ENCODE measurements around the gene UQCC2. TPM values are rescaled to one million over a fixed set of nuclear protein-coding genes. Genes with fewer than 3 reads are reported as not detected.

Gene UQCC2
- total and polyA plus RNA-seq, 2 of the 4 experiments (the other 2 are of a cell fraction) = 13.8 to 34.5 TPM

DNA sequence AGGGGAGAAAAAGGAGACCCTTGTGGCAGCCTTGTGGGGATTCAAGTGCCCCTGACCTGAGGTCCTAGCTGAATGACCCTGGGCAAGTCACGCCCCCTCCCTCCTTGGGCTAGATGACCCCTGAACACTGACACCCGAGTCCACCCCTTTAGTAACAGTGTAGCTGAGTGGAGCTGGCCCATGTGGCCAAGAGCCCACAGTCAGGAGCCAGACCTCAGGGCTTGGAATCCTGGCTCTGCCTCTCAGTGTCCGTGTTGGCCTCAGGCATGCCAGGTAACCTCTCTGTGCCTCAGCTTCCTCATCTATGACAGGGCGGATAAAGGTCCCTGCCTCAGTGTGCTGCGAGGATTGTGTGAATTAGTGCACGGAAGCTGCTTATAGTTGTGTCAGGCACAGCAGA, 20.9 kb upstream of the UQCC2 start:
- Histone ChIP-seq H2BK20ac (ENCODE audit: low read depth, low read length) (no peak overlapping the region), H2BK15ac (ENCODE audit: low read depth, low read length) (no peak overlapping the region), H3K4me1 (ENCODE audit: control insufficient read depth, insufficient read depth, low read length) (no peaks in the 10 kb centered on the region), H3K27me3 (ENCODE audit: control insufficient read depth, insufficient read depth, low read length) (peaks cover 10% of the 10 kb centered on the region; the same call in 1 of the 2 replicates), H3K14ac (replicated peaks; ENCODE audit: low read depth, low read length) (no peak overlapping the region), H3K9me1 (ENCODE audit: insufficient read depth, low read length) (no peaks in the 10 kb centered on the region), H2AK9ac (replicated peaks; ENCODE audit: low read depth, low read length, poor library complexity) (no peak overlapping the region), H4K20me1 (ENCODE audit: insufficient read depth, low read length) (no peaks in the 10 kb centered on the region), H3K56ac (ENCODE audit: extremely low read depth, insufficient read depth, low read length) (no peak overlapping the region), H4K8ac (ENCODE audit: low read depth in 2 of 2, low read length in 2 of 2) (no peak overlapping the region), H2AK5ac (ENCODE audit: low read depth, low read length) (no peak overlapping the region), H3K9ac (ENCODE audit: low read depth, low read length) (no peak overlapping the region), H4K5ac (ENCODE audit: low read depth, low read length) (no peak overlapping the region), H3K9me3 (ENCODE audit: control insufficient read depth, insufficient read depth, low read length) (no peaks in the 10 kb centered on the region), H2BK5ac (ENCODE audit: low read depth, low read length, poor library complexity, severe bottlenecking) (no peak overlapping the region), H3K23ac (ENCODE audit: low read depth, low read length) (no peak overlapping the region), H3K4me2 (ENCODE audit: low read depth, low read length) (no peak overlapping the region), H3K36me3 (ENCODE audit: control insufficient read depth, insufficient read depth, low read length) (no peaks in the 10 kb centered on the region), H3K4ac (ENCODE audit: low read depth, low read length) (no peak overlapping the region), H3K79me1 (ENCODE audit: low read depth in 1 of 2, low read length in 2 of 2) (no peaks in the 10 kb centered on the region), H4K91ac (ENCODE audit: insufficient read depth, low read depth, low read length) (no peak overlapping the region), H2BK120ac (ENCODE audit: low read depth, low read length) (no peak overlapping the region), H2AFZ (replicated peaks; ENCODE audit: low read length, poor library complexity) (no peak overlapping the region), H3K18ac (ENCODE audit: low read depth, low read length) (no peak overlapping the region), H3K27ac (ENCODE audit: insufficient read depth, low read length) (no peak overlapping the region), H3K4me3 (ENCODE audit: insufficient read depth, low read depth, low read length) (no peak overlapping the region)
- ChIA-PET POLR2A (ENCODE audit: unreplicated experiment) (no interaction called here), CTCF (no interaction called here)
- BruUV-seq (replicated peaks) = no TSS peak
- in situ Hi-C loops (cut with MboI; ENCODE audit: low sequenced_read_pairs) = no loop called here
- DNase-seq (no peak), ATAC-seq (ENCODE audit: low read depth) (no peak)
- intact Hi-C loops (cut with micrococcal nuclease) = no loop called here
- TF ChIP-seq MXI1 (IDR thresholded peaks at IDR 0.05; ENCODE audit: borderline replicate concordance, low read depth, low read length) (no peak), MAZ (IDR thresholded peaks at IDR 0.05; ENCODE audit: borderline replicate concordance, low read depth, low read length) (no peak), RFX5 (IDR thresholded peaks at IDR 0.05; ENCODE audit: low read depth, low read length) (no peak), CHD1 (IDR thresholded peaks at IDR 0.05; ENCODE audit: low read depth, low read length) (no peak), SMC3 (IDR thresholded peaks at IDR 0.05; ENCODE audit: low read depth, low read length) (no peak)
- TF ChIP-seq, protein P1, sequence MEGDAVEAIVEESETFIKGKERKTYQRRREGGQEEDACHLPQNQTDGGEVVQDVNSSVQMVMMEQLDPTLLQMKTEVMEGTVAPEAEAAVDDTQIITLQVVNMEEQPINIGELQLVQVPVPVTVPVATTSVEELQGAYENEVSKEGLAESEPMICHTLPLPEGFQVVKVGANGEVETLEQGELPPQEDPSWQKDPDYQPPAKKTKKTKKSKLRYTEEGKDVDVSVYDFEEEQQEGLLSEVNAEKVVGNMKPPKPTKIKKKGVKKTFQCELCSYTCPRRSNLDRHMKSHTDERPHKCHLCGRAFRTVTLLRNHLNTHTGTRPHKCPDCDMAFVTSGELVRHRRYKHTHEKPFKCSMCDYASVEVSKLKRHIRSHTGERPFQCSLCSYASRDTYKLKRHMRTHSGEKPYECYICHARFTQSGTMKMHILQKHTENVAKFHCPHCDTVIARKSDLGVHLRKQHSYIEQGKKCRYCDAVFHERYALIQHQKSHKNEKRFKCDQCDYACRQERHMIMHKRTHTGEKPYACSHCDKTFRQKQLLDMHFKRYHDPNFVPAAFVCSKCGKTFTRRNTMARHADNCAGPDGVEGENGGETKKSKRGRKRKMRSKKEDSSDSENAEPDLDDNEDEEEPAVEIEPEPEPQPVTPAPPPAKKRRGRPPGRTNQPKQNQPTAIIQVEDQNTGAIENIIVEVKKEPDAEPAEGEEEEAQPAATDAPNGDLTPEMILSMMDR (conservative IDR thresholded peaks at IDR 0.05; ENCODE audit: low read depth, low read length) = no peak
- dilution Hi-C loops (cut with HindIII; ENCODE audit: low sequenced_read_pairs, unreplicated experiment) = no loop called here
- 64% methylated on average over 1 of the region's 6 CpGs; no CpG with 5 or more reads in 1 of the 2 experiments for WGBS, 2 experiments (ENCODE audit: extremely low coverage in 2 of 2, insufficient read length in 1 of 2)

Data from IMR-90 (cell line).